HuH-7.5 (cell line): ENCODE measurements around the gene CFAP54.
A peak's percentile ranks its signal among the peaks of the same experiment; 100 is the strongest.

Experiments used
- DNase-seq: peaks from one replicate; pipeline ENCODE4 v3.0.0; 2011; ENCODE audit warnings: low spot score

The CFAP54 gene

DNA sequence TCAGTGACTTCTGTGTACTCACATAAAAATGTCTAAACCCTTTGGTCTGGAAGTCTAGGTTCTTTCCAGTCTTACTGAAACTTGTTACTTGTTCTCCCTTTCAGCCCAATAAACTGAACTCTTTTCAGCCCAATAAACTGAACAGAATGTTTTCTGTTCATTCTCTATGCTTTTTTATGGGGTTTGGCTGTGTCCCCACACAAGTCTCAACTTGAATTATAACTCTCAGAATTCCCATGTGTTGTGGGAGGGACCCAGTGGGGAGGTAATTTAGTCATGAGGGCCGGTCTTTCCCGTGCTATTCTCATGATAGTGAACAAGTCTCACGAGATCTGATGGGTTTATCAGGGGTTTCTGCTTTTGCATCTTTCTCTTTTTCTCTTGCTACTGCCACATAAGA lies 402.7 kb downstream of the CFAP54 start:
- no peak for DNase-seq

DNA sequence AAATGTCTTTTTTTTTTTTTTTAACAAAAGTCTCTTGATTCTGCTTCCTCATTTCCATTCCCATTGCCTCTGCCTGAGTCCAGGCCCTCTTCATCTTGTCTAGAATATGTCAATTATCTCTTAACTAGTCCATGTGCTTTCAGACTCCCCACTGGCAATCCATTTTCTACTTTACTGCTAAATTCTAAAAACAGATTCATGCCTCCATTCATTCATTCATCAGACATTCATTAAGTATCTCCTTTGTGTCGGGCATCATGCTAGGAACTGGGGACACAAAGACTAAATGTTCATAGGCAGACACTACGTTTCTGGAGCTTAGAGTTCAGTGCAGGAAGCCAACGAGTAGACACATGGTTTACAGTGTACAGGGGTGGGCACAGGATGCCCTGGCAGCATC lies 408.0 kb downstream of the CFAP54 start:
- DNase-seq, result no peak

DNA sequence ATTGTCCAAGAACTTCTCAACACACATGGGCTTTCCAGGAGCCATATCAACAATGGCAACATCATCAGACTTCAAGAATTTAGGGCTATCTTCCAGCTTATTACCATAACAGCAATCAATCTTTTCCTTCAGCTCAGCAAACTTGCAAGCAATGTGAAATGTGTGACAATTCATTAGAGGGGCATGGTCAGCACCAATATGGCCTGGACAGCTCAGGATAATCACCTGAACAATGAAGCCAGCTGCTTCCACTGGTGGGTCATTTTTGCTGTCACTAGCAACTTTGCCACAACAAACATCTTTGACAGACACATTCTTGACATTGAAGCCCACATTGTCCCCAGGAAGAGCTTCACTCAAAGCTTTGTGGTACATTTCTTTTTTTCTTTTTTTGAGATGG lies 411.8 kb downstream of the CFAP54 start:
- DNase-seq, result no peak

DNA sequence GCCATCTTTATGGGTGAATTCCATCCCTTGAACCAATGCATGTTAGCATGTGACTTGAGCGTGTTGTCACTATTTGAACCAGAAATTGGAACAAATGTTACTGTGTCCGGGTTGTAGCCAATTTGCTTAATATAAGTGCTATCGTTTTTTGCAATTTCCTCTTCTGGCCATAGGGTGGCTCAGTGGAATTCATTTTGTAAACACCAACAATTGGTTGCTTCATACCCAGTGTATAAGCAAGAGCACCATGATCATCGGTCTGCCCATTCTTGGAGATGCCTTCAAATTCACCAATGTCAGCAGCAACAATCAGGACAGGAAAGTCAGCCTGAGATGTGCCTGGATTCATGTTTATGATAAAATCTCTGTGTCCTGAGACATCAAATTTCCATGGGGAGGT lies 412.7 kb downstream of the CFAP54 start:
- no peak for DNase-seq

DNA sequence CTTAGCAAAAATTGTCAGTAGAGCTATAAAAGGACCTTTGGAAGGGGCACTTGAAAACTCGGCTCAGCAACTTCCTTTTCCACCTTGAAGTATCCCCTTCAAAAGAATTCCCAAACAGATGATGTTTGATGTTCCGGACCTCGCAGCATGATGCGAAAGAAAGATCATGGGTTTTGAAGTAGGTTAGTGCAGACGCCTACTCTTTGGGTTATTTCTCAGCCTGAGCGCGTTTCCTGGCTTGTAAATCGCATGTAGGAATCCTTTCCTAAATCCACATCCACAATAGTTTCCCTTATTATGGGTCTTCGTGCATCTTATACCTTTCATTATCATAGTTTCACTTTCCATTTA lies 417.1 kb downstream of the CFAP54 start:
- no peak for DNase-seq

DNA sequence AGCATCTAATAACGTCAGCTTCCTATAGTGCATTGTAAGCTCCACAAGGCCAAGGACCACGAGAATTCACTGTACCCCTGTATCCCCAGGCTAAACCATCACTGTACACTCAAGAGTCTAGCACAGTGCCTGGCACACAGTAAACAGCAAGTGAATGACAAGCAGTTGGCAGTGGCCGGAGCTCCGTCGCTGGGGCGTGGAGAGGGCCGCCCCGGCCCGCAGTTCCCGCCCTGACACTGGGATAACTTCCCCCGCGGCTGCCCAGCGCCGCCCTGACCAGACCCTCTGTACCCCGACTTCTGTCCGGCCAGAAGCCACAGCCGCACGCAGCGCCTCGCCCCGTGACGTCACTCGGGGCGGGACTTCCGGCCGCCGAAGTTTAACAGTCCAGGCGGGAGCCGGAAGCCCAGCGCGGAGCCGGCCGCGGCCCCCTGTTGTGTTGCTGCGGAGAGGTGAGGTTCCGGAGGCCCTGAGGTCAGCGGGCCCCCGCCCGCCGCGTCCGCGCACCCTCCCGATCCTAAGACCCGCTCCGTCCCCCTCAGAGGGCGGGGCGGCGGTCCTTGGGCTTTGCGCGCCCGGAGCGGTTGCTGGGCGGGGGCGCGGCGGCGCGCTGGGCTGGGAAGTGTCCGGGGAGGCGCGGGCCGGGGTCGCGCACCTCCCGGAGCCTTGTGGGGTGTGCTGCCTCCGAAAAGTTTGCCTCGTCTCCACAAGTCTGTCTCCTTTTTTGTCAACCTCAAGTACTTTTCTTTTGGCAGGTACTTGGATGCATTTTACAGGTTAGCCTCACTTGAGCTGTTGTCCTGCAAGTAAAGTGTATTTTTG lies 417.7 kb downstream of the CFAP54 start, which contains the start of gene NEDD1:
TSS of gene NEDD1 (plus strand) at position 409 of the 822 bp plus-strand sequence. CDS start 2,503 bp downstream, outside the sequence.
- DNase-seq, result peak; percentile 79

DNA sequence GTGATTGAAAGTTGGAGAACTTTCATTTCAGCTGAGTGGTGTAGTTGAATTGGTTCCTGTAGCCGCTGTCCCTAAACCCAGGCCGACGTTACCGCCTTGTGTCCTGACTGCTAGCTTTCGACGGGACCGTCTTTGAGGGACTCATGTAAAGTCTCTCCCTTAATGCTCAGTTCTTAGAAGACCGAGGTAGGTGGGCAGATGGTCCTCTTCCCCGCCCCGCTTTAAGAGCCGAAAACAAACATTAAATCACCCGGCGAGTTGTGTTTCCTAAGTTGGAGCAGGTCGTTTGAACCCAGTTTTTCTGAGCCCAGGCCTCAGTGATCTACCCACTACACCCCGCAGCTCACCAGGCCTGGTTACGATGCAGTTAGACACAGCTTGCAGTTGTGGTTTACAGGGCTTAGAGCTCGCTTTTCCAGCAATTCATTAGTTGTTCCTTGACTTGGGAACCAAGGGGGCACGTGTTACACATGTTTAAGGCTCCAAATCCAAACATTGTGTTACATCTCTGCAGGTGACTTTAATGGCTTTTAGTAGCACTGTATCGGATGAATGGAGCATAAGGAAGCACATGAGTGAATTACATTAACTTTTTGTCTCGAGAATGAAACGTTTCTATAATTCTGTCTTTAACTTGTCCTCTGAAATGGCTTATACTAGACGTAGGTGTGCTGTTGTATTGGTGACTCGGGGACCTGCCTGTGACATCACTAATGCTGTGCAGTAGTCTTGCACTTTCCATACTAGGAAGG lies 418.5 kb downstream of the CFAP54 start:
- peak; percentile 18 for DNase-seq

DNA sequence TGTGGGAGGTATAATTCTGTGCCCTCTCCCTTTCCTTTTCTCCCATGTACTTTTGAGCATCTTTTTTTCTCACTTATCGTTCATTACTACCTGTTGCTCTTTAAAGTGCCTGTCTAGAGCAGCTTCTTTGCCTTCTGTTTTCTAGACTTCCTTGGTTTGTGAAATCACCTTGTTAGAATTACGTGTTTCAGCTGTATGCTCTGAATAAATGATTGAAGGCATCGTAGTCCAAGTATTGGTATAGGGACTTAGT lies 419.0 kb downstream of the CFAP54 start:
- no peak for DNase-seq

DNA sequence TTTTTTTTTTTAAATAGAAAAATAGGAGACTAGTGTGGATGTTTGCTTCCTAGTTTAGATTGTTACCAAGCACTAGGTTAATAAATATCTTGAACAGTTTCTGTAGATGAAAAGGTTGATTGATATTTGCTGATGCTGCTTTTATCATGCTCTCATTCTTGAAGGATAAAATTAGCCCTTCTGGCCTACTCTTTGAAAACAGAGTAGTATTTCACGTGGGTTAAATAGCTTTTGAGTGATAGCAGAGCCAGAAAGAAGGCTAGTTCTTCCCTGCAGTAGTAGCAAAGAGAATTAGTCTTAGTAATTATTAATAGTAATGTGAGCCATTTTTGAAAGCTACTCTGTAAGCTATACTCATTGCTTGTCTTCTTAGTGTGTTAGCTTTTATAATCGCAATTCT lies 422.9 kb downstream of the CFAP54 start:
- no peak for DNase-seq

DNA sequence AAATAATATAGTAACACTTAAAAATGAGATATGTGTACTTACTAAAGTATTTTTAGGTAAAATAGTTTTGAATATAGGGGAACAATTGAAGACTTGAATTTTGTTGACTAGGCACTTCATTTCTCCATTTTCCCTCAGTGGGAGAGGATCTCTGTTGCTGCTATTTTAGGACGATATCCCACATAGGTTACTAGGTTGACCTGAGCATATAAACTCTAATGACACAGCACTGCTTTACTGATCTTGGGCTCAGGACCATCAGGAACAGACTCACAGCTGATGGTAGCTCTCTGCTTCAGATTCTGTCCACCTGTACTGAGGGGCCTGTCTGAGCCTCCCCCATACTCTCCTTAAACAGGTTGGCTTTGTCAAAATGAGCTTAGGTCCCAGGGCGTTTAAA lies 423.6 kb downstream of the CFAP54 start:
- DNase-seq, result no peak

DNA sequence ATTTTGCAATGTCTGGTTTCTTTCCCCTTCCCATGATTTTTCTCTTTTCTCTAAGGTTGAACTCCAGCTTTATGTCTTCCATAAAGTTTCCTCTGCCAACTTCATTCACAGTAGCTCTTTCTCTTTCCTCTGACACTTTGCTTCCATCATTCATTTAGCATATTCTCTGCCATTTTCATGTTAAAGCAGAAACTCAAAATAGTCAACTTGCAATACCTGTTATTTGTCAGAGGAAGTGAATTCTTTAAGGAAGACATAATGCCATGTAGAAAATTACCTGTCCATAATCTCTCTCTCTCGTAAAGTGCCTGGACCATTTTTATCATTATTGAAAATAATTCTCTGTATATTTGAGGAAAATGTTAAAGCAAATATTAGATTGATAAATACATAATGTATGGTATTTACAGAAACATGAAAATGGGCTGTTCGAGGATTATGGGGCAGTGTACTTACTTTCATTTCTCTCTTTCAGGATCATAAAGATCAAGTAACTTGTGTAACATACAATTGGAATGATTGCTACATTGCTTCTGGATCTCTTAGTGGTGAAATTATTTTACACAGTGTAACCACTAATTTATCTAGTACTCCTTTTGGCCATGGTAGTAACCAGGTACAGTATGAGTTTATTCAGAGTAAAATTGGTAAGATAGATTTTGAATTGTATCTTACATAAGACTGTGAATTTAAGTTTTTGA lies 430.3 kb downstream of the CFAP54 start:
- no peak for DNase-seq
